DOHH2 (cell line): ENCODE results near the gene ZMIZ1.

Experiments used
- CTCF ChIP-seq: fragments of 200-600 bp; sonication (generic); IDR thresholded peaks from one replicate; pipeline ENCODE4 v1.5.1; 2014; ENCODE audit warnings: antibody characterized with exemption, mild to moderate bottlenecking, low read depth, low read length; ENCODE audit not compliant: poor library complexity, severe bottlenecking
- EZH2phosphoT487 ChIP-seq: fragments of 200-600 bp; sonication (generic); IDR thresholded peaks from 2 replicates; pipeline ENCODE4 v1.6.1; 2017; ENCODE audit warnings: borderline replicate concordance, mild to moderate bottlenecking, antibody characterized with exemption, low read length, moderate library complexity, mixed read lengths

DNA sequence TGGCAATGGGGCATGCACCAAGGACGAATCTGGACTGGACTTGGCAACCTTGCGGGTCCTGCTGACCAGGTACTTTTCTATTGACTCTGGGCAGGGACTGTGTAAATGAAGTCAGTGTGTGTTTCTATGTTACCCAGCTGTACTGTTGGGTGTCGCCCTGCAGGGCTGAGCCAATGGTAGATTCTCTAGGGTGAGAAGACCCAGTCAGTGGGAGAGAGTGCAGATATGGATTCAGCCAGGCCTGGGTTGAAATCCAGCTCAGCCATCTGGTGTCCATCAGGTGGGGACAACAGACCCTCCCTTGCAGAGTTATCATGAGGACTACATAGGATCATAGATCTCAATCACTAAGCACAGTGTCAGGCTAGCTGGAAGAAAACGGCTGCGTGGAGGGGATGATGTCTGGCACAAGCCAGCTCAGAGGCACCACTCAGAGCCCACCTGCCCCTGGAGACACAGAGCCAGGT is 273.6 kb downstream of the ZMIZ1 start:
- TF ChIP-seq CTCF: no peak
- TF ChIP-seq EZH2phosphoT487: no peak
